GM18517 (cell line): ENCODE data around the gene RNPEP.
"Not testable (repeated sequence)": the region's sequence is repeated elsewhere in the genome, so short reads cannot be mapped to it uniquely, and the experiment has no call there.

Experiments used
- ATAC-seq: cut with Tn5 transposase; IDR thresholded peaks from one replicate; pipeline ENCODE4 v1.9.1; 2021; ENCODE audit warnings: mild to moderate bottlenecking, moderate library complexity; ENCODE audit not compliant: unreplicated experiment

Gene RNPEP, protein sequence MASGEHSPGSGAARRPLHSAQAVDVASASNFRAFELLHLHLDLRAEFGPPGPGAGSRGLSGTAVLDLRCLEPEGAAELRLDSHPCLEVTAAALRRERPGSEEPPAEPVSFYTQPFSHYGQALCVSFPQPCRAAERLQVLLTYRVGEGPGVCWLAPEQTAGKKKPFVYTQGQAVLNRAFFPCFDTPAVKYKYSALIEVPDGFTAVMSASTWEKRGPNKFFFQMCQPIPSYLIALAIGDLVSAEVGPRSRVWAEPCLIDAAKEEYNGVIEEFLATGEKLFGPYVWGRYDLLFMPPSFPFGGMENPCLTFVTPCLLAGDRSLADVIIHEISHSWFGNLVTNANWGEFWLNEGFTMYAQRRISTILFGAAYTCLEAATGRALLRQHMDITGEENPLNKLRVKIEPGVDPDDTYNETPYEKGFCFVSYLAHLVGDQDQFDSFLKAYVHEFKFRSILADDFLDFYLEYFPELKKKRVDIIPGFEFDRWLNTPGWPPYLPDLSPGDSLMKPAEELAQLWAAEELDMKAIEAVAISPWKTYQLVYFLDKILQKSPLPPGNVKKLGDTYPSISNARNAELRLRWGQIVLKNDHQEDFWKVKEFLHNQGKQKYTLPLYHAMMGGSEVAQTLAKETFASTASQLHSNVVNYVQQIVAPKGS

DNA sequence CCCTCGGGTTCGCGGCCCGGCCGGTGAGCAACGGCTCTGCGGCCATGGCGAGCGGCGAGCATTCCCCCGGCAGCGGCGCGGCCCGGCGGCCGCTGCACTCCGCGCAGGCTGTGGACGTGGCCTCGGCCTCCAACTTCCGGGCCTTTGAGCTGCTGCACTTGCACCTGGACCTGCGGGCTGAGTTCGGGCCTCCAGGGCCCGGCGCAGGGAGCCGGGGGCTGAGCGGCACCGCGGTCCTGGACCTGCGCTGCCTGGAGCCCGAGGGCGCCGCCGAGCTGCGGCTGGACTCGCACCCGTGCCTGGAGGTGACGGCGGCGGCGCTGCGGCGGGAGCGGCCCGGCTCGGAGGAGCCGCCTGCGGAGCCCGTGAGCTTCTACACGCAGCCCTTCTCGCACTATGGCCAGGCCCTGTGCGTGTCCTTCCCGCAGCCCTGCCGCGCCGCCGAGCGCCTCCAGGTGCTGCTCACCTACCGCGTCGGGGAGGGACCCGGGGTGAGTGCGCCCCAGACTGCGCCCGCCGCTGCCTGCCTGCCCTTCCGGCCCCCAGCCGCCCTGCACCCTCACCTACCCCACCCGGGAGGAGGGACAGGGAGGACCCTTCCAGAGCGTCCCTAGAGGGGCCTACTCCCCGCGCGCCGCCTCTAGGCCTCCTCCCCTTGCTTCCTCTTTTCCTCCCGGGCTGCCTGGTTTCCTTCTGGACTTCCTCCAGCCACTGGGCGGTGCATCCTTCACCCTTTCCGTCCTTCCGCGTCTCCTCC lies at the start of gene RNPEP:
Gene RNPEP (plus strand): TSS at position 26 of the 757 bp plus-strand sequence. CDS start 19 bp downstream, at position 45.
- peak; percentile 68 for ATAC-seq

DNA sequence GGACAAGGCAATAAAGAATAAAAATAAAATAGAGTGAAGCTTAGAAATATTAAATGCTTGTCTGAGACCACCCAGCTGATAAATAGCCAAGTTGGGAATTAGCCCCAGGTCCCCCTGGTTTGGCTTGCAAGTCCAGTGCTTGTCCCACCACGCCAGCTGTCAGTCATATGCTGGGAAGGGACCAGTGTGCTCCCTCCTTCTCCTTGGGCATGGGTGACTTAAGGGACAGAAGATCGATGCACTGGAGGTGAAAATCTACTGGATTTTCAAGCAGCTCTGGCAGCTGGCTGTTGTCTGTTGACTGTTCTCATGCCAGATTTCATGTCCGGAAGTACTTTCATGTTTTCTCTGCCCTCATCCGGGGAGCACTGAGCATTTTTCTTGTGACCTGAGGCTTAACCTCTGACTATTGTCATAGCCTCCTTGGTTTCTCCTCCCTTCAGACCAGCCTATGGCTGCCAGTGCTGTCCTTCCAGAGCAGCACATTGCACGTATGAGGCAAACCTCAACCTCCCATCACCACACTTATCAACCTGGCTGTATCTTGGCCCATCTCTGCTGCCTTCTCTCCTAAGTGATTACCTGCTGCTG lies 48.5 kb upstream of the RNPEP start:
- ATAC-seq: no peak

DNA sequence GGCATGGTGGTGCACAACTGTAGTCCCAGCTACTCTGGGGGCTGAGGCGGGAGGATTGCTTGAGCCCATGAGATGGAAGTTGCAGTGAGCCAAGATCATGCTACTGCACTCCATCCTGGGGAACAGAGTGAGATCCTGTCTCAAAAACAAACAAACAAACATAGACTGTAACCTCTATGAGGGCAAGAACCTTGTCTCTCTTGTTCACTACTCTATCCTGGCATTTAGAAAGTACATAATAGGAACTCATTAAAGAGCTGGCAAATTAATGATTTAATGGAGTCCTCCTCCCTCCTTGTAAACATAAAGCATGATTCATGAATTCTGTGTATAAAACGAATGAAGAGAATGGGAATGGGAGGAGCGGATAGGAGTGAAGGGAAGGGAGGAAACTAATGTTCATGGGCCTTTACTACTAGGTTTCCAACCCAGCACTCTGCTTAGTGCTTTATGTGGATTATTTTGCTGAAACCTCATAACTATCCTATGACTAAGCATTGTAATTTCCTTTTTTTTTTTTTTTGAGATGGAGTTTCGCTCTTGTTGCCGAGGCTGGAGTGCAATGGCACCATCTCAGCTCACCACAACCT lies 44.7 kb upstream of the RNPEP start:
- no peak for ATAC-seq

DNA sequence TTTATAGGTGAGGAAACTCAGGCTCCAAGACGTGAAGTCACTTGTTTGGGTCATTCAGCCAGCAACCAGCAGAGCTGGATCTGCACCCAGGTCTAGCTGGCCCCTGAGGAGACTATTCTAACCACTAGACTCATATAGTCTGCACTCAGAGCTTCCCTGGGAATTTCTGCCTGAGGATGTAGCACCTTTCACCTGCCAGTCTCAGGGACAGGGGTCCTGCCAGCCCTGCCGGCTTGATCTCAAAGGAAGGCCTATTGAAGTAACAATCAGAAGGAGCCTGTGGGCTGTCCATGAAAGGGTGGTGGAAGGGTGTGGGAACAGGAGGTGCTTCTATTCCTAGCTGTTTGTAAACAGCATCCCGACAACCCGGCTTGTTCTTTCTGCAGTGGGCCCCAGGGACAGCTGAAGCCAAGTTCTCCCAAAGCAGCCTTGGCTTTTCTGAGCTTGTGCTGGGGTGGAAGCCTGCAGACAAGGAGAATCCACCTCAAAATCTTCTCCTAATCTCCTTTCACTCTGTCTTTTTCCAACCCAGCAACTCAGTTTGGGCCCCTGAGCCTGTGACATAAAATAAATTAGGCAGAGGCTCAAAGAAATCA lies 43.9 kb upstream of the RNPEP start:
- ATAC-seq: no peak

DNA sequence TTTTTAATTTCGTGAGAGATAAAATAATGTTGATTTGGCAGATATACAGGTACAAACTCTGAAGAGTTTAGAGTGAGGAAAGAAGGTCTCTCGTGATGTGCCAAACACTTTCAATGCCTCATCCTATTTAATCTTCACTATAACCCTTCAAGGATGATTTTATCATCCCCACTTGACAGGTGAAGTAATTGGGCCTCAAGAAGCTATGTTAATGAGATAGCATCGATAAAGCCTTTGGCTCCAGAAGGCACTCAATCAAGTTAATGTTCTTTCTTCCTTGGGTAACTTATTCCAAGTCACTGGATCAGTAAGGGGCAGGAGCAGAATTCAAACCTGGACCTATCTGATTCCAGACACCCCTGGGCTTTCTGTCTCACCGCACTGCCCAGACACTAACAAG lies 43.3 kb upstream of the RNPEP start:
- ATAC-seq: no peak

DNA sequence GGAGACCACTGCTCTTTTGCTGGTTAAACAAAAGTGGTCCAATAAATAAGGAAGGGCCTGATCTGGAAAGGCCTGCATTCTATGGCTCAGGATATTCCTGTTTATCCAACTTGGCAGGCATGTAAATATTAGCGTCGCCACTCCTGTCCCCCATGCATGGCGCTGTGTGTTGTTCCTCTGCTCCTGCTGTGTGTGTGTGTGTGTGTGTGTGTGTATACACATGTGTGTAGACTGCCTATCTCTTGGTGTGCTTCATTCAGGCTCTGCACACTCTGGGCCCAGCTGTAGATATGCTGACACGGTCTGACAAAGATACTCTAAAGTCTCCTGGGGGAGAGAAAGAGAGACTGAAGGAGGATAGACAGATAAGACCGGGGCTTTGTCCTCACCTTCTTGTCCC lies 42.9 kb upstream of the RNPEP start:
- ATAC-seq: no peak

DNA sequence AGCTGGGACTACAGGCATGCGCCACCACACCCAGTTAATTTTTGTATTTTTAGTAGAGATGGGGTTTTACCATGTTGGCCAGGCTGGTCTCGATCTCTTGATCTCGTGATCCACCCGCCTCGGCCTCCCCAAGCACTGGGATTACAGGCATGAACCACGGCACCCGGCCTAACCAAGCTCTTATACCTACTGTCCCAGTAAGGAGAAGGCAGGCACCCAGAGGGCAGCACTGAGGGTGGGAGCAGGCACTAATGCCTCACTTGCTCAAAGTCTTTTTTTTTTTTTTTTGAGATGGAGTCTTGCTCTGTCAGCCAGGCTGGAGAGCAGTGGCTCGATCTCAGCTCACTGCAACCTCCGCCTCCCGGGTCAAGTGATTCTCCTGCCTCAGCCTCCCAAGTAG lies 42.1 kb upstream of the RNPEP start:
- not testable (repeated sequence) for ATAC-seq

DNA sequence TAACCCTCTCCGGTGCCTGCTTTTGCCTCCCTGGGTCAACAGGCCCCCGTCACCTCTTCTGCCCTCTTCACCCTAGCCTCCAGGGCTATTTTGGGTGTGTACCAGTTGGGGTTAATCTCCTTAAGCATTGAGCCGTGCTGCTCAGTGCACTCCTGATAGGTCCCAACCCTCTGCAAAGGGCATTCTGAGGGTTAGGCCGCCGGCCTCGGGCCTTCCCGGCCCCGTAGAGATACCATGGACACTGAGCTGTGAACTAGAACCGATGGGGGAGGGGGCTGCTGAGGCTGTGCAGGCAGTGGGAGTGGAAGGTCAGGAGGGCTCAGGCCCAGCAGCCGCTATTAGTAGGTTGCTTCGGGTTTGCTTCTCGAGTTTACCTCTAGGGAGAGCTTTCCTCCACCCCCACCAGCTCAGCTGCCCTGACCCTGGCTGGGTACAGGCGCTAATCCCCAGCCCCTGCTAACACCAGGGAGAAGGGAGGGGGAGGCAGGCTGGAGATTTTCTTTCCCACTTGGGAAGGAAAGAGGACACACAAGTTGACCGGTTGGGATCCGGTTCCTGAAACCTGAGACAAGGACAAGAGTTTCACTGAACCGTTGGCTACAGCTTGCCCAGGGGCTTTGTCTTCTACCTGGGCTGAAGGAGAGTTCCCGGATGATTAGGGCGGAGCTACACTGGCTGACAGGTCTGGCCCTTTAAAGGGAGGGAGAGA lies 40.9 kb upstream of the RNPEP start:
- no peak for ATAC-seq

DNA sequence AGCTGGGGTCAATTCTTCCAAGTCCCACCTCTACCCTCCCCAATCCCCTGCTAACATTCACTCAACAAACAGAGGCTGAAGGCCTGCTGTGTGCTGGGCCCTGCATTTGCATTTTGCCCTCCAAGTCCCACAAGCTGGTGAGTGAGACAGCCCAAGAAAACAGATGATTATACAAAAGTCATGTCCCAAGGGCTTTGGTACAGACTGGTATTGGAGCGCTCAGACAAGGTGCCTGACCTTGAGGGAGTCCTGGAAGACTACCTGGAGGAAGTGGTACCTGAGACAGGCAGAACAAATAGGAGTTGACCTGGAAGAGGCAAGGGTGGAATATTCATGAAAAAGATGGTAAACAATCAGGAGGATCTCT lies 40.3 kb upstream of the RNPEP start:
- ATAC-seq: no peak

DNA sequence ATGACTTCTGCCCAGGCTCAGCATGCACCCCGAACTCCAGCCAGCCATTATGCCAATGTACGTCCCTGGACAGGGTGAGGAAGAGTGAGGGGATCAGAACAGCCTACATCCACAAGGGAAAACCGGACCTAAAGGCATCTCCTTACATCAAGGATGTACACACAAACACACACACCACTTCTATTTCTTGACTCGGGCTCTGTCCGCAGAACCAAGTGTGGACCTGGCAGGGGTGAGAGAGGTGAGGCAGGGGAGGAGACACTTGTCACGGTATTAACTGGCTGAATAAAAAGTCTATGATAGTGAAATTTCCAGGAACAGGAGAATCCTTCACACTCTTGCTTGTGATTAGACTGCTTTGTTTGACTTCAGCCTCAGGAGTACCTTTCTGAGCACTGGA lies 38.4 kb upstream of the RNPEP start:
- ATAC-seq: no peak

DNA sequence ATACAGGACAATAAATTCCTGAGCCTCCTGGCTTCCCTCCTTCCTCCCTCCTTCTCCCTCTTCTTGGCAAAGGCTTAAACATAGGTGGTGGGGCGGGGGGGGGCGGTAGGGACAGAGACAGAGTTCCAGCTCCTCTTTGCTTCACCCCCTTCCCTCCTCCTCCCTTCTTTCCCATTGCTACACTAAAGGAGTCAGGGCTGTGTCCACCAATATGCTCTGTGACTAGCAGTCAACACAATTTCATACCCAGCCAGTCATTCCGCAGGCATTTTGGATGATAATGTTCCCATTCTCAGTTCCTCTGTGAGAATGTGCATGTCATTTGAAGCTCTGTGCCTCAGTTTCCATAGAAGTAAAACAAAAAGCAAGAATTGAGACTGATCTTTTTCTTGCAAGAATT lies 37.8 kb upstream of the RNPEP start:
- ATAC-seq: no peak

DNA sequence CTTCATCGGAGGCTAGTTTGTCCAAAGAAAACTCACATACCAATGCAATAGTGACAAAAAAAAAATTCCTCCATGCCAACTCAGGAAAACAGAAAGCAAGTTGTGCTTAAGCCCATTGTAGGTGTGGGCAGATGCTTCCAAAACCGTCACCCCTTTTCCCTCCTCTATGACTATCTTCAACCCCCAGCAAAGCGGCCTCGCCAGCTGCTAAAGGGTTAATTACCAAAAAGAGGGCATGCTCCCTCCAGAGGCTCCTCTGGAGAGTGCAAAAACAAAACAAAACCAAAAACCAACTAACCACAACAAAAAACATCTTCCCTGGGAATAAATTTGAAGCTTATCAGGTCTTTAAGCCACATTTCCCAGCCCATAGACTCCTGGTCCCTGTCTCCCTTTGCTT lies 37.3 kb upstream of the RNPEP start:
- no peak for ATAC-seq

DNA sequence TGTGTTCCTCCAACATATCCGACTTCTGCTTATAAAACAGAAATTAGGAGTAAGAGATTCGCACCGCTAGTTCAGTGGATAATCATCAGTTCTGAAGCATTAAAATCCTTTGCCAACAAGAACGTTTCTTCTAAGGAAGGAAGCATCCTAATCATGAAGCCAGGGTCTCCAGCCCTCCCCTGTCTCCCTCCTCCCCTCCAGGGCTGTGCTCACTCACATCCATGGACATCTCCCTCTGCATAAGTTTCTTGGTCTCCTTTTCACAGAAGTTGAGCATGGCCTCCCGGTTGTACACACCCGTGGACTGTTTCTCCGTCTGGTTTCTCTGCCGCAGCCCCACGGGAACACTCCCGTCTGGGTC lies 36.6 kb upstream of the RNPEP start:
- no peak for ATAC-seq

DNA sequence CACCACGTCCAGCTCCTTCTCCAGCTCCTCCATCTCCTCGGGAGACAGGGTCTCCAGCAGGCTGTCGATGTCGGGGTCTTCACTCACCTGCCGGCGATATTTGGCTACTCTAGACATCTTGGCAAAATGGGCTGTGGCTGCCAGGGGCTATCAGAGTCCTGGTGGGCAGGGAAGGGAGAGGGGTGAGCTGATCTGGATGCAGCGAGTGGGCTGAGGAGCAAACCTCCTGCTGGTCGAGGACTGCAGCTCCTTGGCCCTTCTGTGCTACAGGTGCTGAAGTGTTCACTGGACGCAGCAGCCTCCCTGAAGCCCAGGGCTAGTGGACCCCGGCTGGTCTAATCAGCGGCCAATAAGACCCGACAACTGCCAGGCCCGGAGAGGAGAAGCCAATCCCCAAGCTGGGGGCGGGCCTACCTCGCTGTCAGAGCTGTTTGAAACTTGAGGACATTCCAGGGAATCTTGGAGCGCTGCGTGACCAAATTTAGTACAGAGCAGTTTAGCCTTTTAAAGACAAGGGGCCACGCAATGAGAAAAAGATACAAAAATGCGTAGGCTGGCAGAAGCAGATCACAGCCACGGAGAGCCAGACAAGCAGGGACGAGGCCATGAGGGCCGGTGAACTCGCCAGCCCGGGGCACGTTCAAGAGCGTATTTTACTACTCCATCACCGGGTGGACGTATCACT lies 36.1 kb upstream of the RNPEP start, which contains the start of gene LMOD1:
Gene LMOD1 (minus strand): TSS at position 325 of the 685 bp plus-strand sequence. CDS start 208 bp downstream, at position 117.
- ATAC-seq: no peak

DNA sequence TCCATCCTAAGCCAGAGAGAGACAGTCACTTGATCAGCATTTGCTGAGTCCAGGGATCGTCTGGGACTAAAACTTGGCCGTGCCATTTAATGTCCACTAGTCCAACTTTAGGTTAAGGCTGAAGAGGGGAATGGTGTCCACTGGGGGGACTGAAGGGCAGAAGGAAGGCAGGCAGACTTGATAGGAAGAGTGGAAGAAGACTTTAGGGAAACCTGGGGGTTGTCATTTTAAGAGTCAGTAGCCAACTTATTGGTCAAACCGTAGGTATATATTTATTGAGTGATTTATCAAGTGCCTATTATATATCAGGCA lies 34.8 kb upstream of the RNPEP start:
- no peak for ATAC-seq

DNA sequence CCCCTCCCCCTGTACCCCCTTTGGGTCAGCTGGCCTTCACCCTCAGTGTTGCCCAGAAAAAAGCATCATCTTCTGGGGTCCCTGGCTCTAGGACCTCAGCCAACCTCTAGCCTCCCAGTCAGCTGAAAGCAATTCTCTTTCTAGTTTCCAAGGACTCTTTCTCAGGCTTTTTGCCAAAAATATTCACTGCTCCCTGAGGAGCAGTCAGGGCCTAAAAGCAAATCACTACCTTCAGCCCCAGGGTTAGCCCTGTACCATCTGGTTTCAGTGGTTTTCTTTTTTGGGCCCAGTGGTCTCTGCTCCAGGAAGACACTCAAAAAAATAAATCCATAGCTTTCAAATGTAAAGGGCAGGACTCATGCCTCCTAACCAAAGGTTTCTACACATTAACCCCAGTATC lies 33.0 kb upstream of the RNPEP start:
- ATAC-seq: no peak

DNA sequence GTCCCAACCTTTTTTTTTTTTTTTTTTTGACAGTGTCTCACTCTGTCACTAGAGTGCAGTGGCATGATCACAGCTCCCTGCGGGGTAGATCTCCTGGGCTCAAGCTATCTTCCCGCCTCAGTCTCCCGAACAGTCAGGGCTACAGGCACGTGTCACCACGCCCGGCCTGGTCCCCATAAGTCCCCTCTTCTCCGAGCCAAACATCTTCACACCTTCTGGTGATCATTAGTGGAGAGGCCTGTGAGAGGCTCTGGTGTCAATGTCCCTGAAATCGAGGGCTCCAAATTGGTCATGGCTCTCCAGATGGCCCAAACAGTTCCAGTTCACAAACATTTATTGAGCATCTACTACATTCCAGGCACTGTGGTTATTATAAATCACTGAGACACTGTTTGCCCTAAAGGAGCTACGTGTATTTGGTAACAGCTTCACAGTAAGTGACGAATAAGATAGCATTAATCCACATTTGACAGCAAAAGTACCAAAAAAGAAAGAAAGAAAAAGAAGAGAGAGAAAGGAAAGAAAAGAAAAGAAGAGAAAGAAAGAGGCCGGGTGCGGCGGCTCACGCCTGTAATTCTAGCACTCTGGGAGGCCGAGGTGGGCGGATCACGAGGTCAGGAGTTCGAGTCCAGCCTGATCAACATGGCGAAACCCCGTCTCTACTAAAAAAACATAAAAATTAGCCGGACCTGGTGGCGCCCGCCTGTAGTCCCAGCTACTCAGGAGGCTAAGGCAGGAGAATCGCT lies 28.0 kb upstream of the RNPEP start:
- ATAC-seq: no peak

DNA sequence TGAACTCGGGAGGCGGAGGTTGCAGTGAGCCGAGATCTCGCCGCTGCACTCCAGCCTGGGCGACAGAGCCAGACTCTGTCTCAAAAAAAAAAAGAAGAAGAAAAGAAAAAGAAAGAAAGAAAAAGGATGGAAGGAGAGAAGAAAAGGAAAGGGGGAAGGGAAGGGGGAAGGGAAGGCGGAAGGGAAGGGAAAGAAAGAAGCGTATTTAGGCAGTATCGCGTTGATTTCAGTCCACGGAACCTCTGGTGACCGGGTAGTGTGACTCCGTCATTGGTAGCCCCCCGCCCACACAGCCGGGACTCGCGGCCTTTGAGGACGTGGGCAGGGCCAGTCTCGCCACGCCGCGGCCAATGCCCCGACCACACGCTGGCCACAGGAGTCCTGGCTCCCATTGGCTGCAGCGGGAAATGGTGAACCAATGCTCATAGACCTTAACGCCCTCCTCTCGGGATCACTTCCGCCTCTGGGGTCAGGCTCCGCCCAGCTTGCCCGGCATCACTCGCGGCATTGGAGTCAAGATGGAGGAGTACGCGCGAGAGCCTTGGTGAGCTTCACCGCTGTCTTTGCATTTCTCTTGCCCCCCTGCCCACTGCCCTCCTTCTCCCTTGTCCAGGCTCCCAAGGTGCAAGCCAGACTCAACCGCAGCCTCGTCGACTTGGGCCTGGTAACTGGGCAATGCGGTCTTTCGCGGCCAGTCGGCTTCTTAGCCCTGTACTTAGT lies 27.3 kb upstream of the RNPEP start, which contains the start of gene TIMM17A:
Gene TIMM17A (plus strand): TSS at position 495 of the 720 bp plus-strand sequence. CDS start 24 bp downstream, at position 519.
- ATAC-seq: peak; percentile 99
